HG03175 (cell line): Measurements from ENCODE around the gene SPN.
"Not testable (repeated sequence)": the region's sequence is repeated elsewhere in the genome, so short reads cannot be mapped to it uniquely, and the experiment has no call there.

Experiments used
- ATAC-seq: cut with Tn5 transposase; IDR thresholded peaks from one replicate; pipeline ENCODE4 v1.9.1; 2021; ENCODE audit warnings: mild to moderate bottlenecking, moderate library complexity; ENCODE audit not compliant: unreplicated experiment

SPN gene, protein sequence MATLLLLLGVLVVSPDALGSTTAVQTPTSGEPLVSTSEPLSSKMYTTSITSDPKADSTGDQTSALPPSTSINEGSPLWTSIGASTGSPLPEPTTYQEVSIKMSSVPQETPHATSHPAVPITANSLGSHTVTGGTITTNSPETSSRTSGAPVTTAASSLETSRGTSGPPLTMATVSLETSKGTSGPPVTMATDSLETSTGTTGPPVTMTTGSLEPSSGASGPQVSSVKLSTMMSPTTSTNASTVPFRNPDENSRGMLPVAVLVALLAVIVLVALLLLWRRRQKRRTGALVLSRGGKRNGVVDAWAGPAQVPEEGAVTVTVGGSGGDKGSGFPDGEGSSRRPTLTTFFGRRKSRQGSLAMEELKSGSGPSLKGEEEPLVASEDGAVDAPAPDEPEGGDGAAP

DNA sequence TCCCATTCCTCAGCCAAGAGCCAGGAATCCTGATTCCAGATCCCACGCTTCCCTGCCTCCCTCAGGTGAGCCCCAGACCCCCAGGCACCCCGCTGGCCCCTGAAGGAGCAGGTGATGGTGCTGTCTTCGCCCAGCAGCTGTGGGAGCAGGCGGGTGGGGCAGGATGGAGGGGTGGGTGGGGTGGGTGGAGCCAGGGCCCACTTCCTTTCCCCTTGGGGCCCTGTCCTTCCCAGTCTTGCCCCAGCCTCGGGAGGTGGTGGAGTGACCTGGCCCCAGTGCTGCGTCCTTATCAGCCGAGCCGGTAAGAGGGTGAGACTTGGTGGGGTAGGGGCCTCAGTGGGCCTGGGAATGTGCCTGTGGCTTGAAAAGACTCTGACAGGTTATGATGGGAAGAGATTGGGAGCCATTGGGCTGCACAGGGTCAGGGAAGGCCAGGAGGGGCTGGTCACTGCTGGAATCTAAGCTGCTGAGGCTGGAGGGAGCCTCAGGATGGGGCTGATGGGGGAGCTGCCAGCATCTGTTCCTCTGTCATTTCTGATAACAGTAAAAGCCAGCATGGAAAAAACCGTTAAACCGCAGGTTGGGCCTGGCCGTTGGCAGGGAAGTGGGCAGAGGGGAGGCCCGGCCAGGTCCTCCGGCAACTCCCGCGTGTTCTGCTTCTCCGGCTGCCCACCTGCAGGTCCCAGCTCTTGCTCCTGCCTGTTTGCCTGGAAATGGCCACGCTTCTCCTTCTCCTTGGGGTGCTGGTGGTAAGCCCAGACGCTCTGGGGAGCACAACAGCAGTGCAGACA, at the start of gene SPN:
Gene SPN, plus strand, starts transcription at position 232 of the 791 bp plus-strand sequence. Its CDS starts 482 bp downstream, at position 714.
- ATAC-seq, result no peak

DNA sequence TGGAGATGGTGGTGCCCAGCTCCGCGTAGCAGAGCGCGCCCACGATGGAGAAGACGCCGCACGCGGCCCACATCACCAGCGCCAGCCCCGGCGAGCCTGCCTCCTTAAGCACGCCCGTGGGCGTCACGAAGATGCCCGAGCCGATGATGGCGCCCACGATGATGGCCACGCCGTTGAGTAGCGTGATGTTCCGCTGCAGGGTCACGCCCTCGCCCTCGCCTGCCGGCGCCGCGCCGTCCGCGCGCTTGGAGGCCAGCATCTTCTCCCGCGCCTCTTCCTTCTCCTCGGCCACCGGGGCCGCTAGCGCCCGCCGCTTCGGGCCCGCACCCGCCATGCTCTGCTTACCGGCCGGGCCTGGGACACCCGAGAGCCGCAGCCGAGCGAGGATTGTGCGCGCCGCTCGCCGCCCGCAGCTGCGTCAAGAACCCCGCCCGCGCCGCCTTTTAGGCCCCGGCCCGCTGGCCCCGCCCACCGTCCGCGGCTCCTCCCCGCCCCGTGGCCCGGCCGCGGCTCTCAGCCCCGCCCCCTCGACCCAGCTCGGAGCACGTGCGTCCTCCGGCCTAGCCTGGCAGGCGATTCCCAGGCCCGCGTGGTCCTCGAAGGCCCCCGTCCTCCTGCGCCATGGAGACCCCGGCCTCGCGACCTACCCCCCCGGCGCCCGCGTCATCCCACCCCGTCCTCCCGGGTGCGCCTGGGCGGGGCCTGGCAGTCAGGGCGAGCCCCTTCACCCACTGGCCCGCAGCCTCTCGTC, 49.6 kb upstream of the SPN start:
- peak; percentile 37 for ATAC-seq

DNA sequence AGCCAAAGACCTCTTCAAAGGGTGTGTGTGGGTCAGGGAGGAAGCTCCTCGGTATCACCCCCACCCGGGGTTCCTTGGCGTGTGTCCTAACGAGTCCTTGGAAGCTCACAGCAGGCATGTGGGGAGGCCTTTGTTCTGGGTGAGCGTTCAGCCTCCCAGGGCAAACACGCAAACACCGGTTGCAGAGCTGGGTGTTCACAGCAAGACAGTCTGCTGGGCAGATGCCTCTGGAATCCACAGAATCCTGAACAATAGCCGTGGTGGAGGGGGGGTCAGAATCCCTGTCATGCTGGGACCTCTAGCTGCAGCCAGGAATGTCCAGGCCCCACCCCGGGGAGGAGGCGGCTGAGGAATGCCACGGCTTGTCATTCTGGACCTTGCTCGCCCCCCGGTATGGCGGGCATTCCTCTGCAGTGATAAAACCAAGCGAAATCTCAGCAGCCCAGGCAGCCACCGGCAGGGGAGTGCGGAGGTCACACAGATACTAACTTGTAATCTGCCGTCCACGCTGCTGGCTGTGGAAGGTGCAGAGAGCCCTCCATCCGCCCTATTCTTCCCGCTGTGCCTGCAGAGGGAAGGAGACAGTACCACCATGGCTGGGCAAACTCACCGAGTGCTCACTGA, 48.2 kb upstream of the SPN start:
- ATAC-seq, result not testable (repeated sequence)

DNA sequence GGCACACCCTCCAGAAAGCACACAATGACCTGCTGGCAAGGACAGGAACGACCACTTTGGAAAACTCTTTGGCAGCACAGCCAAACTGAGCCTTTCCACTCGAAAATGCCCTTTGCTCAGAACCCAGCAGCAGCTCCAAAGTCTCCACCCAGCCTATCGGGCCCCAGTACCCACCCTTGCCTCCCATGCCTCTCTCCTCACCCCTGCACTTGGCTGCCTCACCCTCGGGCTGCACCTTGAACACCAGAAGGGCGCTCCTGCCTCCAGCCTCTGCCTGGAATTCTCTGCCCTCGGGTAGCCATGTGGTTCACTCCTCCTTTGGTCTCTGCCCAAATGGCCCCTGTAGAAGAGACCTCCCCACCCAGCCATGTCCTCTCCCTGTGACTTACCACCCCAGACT, 46.9 kb upstream of the SPN start:
- not testable (repeated sequence) for ATAC-seq

DNA sequence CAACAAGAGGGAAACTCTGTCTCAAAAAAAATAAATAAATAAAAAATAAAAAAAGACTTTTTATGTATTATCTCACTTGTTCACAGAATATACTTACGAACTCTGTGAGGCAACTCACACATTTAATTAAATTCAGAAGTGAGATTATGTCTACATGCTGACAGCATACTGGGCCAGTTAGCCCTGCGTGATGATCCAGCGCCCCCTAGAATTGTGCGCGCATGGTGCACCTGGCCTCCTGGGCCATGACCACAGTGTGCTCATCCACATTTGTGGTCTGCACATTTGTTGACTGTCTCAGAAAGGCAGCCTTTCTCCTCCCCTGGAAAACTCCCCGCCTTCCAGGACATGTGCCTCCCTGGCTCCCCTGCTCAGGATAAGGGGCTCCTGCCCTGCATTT, 42.5 kb upstream of the SPN start:
- ATAC-seq, result not testable (repeated sequence)

DNA sequence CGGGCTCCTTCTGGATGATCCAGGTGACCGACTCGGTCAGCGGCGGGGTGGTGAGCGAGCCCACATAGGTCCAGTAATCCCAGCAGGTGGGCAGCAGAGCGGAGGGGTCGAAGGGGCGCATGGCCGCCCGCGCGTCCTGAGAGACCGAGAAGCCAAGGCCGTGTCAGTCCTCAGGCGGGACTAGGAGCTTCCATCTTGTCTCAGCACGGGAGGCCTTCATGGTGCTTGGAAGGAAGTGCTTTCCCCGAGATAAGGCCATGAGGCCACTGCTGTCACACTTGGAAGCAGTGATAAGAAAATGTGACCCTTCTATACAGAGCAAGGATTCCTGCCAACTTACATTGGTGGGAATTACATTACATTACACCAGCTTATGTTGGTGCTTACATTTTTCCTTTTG, 40.3 kb upstream of the SPN start:
- not testable (repeated sequence) for ATAC-seq

DNA sequence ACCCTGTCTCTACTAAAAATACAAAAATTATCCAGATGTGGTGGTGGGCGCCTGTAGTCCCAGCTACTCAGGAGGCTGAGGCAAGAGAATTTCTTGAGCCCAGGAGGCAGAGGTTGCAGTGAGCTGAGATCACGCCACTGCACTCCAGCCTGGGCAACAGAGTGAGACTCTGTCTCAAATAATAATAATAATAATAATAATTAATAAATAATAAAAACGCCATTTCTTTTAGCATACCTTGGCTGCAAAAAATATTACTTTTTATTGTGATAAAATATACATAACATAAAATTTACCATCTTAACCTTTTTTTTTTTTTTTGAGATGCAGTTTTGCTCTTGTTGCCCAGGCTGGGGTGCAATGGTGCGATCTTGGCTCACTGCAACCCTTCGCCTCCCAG, 39.8 kb upstream of the SPN start:
- not testable (repeated sequence) for ATAC-seq

DNA sequence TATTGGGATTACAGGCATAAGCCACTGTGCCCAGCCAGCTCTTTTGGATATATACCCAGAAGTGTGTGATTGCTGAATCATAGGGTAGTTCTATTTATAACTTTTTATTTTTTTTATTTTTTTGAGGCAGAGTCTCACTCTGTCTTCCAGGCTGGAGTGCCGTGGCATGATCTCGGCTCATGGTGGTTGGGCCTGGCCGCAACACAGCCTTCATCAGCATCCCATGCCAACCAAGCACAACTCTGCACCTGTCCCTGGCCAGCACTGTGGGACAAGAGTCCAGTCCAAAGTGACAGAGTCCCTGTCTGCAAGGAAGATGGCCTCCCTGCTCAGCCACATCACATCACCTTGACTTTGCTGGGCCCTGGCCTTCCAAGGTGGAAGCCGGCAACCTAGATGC, 37.9 kb upstream of the SPN start:
- not testable (repeated sequence) for ATAC-seq

DNA sequence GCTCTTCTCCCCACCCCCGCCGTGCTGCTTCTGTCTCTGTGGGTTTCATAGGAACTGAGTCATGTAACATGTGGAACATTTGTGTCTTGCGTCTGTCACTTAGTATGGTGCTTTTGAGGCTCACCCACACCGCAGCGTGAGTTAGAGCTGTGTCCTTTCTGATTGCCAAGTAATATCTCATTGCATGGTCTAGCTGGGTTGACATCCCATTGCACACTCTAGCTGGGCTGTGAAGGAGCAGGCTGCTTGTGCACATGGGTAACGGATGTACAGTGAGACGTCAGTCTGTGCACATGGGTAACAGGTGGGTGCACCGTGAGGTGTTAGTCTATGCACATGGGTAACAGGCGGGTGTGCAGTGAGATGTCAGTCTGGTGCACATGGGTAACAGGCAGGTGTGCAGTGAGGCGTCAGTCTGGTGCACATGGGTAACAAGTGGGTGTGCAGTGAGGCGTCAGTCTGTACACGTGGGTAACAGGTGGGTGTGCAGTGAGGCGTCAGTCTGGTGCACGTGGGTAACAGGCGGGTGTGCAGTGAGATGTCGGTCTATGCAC, 36.2 kb upstream of the SPN start:
- ATAC-seq, result peak; percentile 61

DNA sequence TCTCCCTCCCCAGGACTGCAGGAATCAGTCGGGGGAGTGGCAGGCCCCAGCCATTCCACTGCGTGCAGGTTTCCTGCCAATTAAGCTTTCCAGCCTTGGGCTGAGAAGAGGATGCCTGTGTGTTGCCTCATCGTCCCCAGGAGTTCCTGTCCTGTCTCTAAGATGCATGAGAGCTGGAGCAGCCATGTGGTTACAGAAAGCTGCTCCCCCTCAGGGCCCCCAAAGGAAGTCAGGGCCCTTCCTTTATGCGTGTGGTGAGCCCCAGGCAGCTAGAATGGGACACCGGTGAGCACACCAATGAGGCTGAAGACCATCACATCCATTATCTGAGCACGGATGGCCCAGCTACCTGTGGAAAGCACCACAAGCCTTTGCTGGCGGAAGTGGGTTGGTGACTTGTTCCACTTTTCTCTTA, 35.4 kb upstream of the SPN start:
- ATAC-seq, result not testable (repeated sequence)

DNA sequence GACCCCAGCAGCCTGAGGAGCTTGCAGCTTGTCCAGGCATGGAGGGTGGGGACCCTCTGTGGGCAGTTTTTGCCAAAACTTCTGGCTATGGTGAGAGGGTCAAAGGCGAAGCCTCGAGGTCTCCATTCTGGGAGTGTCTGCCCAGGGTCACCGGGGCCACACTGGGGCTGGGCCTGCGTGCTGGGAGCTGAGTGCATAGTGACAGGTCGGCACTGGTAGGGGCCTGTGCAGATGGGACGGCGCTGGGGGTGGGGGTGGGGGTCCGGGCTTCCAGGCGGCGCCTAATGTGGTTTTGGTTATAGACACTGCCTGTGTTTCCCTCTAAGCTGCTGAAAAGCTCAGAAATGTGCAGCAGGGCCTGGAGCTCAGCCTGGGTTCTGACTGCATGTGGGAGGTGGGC, 34.3 kb upstream of the SPN start:
- ATAC-seq, result not testable (repeated sequence)

DNA sequence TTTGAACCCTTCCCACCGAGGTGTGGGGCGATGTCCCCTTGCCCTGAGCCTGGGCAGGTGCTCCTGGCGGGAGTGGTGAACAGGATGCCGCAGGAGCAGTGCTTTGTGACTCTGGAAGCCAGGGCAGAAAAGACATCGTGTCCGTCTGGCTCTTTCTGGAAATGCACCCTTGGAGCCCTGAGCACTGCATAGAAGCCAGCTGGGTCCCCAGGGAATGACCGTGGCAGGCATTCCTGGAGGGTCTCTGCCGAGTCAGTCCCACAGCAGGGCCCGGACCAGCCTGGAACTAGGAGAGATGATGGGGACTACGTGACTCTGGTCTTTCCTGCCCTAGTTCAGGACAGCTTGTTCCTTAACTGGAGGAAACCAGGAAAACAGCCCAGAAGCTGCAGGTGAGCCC, 33.7 kb upstream of the SPN start:
- ATAC-seq, result not testable (repeated sequence)

DNA sequence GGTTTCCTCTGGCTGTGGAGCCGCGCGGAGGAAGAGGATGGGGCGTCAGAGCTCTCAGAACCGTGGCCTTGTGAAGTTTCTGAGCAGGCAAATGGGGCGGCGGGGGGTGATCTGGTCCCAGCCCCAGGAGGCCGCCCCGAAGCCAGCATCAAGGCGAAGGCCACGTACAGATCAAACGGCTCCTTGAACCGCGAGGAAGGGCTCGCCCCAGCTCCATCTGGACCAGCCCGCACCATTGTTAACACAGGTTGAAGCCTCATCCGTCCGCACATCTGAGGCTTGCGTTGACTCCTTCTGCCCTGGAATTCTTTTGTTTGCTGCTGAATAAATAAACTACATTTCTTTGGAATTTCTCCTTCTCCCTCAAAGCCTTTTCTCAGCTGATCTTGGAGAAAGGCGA, 31.4 kb upstream of the SPN start:
- ATAC-seq, result not testable (repeated sequence)

DNA sequence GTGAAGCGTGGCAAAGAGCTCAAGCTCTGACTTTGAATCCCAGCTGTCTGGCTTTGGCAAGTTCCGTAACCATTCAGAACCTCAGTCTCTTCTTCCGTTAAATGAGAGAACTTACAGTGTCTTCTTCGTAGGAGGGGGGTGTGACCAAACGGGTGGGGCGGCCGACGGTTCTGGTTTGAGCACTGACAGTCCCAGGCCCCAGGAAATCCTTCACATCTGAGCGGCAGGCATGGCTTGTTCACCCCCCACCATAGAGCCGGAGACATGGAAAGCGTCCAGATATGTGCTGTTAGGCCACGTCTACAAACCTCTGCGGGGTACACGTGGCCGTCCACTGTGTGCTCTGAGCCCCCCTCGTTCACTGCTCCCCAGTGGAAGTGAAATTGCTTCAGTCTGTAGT, 27.1 kb upstream of the SPN start:
- not testable (repeated sequence) for ATAC-seq

DNA sequence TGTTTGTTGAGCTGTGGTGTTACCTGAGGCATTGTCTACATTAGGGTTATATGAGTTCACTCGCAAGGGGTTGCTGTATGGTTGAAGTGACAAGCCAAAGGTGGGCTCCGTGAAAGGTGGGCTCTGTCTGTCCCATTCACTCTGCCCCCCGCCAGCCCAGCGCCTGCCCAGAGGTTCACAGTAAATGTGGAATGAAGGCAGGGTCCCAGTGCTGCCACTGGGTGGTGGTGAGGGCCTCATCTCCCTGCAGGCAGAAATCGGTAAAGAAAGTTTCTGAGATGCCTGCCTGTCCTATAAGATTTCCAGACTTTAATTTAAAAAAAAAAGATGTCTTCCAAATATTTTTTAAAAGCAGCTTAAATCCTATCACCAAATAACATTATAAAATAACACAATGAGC, 26.7 kb upstream of the SPN start:
- not testable (repeated sequence) for ATAC-seq

DNA sequence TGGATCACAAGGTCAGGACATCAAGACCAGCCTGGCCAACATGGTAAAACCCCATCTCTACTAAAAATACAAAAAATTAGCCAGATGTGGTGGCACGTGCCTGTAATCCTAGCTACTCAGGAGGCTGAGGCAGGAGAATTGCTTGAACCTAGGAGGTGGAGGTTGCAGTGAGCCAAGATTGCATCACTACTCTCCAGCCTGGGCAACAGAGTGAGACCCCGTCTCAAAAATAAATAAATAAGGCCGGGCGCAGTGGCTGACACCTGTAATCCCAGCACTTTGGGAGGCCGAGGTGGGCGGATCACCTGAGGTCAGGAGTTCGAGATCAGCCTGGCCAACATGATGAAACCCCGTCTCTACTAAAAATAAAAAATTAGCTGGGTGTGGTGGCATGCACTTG, 24.3 kb upstream of the SPN start:
- ATAC-seq, result not testable (repeated sequence)

DNA sequence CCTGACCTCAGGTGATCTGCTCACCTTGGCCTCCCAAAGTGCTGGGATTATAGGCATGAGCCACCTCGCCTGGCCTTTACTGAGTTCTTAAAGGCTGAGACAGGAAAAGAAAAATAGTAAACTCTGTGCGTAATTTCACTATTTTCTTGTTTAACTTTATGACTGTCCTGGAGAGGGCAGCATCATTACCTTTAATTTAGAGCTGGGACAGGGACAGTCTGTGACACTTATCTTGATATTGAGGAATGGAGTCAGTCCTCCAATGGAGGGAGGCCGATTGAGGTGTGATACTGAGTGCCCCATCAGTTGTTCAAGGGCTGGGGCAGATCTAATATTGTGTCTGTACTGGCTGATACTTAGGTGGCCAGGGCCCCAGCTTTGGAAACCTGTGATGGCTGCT, 21.5 kb upstream of the SPN start:
- ATAC-seq, result no peak

DNA sequence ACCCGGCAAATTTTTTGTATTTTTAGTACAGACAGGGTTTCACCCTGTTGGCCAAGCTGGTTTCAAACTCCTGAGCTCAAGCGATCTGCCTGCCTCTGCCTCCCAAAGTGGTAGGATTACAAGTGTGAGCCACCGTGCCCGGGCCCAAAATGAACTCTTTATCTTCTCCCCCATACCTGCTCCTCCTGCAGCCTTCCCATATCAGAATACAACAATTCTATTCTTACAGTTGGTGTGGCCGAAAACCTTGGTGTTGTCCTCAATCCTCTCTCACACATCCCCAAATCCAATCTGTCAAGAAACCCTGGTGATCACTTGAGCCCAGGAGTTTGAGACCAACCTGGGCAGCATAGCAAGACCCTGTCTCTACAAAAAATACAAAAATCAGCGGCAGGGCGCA, 19.5 kb upstream of the SPN start:
- ATAC-seq, result no peak

DNA sequence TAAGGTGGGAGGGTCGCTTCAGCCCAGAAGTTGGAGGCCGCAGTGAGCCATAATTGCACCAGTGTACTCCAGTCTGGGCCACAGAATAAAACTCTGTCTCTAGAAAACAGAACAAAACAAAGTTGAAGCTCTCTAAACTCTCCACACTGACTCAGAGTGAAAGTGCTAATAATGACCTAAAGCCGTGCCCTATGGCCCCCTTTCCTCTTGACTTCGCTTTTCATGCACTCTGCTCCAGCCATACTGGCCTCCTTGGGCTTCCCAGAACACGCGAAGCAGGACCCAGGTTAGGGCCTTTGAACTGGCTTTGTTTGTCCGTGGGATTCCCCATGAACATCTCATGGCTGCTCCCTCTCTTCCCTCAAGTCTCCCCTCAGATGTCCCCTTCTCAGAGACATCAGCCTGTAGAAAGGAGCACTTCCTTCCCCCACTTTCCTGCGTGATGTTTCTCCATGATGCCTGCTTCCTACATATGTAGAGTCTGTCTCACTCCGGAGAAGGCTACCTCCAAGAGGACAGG, 18.6 kb upstream of the SPN start:
- ATAC-seq, result peak; percentile 68

DNA sequence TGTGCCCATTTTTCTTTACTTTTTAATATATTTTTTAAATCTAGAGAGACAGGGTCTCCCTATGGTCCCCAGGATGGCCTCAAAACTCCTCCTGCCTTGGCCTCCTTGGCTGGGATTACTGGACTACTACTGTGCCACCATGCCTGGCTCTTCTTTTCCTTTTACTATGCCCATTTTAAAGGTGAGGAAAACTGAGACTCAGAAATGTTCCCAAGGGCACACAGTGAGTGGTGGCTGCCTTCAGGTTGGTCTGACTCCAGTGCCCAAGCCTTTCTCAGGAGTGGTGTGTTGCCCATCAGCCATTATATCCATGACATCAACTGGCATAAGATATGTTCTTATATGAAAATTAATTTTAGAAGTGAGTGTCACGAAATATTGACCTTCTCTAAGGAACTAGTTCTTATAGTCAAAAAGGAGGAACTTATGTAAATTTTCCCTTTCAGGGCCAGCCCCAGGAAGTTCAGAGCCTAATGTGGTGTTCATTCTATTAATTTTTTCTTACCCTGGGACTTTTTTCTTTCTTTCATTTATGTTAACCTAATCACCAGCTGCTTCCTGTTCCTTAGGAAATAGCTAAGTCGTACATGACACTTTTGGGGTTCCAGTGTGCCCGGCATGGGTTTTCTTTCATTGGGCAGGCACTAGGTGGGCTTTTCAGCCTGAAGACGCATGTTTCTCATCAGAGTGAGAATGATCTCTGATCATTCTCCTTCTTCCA, 17.9 kb upstream of the SPN start:
- ATAC-seq, result no peak
